SU-DHL-6 (cell line): ENCODE measurements around the gene FBN1.

Experiments
- EZH2phosphoT487 ChIP-seq: fragments of 200-600 bp; sonication (generic), shearing (Covaris generic); conservative IDR thresholded peaks from 2 replicates; pipeline ENCODE4 v1.6.1; 2018; ENCODE audit warnings: mild to moderate bottlenecking, antibody characterized with exemption, low read length, moderate library complexity, mixed read lengths
- TF ChIP-seq, protein P1 (sequence below): fragments of 200-600 bp; sonication (generic); IDR thresholded peaks from one replicate; pipeline ENCODE4 v1.5.1; 2017; ENCODE audit warnings: antibody characterized with exemption, mild to moderate bottlenecking, low read length, moderate library complexity; ENCODE audit not compliant: insufficient read depth, poor library complexity, severe bottlenecking

DNA sequence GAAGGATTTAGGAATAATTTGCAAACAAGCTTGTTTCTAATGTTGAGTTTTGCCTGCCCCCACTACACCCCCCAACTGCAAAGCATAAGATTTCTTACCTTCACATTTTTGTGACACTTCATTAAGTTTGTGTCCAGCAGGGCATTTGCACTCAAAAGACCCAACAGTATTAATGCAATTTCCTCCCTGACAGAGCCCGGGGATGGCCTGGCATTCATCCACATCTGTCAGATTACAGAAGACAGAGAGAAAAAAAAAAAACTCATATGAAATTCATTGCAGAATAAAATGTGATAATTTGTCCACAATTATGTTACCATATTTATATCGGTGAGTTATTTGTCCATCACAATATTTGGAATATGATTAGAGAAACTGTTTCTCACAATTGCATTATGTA lies 111.5 kb downstream of the FBN1 start:
- TF ChIP-seq, protein P1, sequence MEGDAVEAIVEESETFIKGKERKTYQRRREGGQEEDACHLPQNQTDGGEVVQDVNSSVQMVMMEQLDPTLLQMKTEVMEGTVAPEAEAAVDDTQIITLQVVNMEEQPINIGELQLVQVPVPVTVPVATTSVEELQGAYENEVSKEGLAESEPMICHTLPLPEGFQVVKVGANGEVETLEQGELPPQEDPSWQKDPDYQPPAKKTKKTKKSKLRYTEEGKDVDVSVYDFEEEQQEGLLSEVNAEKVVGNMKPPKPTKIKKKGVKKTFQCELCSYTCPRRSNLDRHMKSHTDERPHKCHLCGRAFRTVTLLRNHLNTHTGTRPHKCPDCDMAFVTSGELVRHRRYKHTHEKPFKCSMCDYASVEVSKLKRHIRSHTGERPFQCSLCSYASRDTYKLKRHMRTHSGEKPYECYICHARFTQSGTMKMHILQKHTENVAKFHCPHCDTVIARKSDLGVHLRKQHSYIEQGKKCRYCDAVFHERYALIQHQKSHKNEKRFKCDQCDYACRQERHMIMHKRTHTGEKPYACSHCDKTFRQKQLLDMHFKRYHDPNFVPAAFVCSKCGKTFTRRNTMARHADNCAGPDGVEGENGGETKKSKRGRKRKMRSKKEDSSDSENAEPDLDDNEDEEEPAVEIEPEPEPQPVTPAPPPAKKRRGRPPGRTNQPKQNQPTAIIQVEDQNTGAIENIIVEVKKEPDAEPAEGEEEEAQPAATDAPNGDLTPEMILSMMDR, result no peak
- TF ChIP-seq EZH2phosphoT487, result no peak
